ENCODE data around the gene KCNH6.
A peak's percentile ranks its signal among the peaks of the same experiment; 100 is the strongest.

Gene KCNH6, protein sequence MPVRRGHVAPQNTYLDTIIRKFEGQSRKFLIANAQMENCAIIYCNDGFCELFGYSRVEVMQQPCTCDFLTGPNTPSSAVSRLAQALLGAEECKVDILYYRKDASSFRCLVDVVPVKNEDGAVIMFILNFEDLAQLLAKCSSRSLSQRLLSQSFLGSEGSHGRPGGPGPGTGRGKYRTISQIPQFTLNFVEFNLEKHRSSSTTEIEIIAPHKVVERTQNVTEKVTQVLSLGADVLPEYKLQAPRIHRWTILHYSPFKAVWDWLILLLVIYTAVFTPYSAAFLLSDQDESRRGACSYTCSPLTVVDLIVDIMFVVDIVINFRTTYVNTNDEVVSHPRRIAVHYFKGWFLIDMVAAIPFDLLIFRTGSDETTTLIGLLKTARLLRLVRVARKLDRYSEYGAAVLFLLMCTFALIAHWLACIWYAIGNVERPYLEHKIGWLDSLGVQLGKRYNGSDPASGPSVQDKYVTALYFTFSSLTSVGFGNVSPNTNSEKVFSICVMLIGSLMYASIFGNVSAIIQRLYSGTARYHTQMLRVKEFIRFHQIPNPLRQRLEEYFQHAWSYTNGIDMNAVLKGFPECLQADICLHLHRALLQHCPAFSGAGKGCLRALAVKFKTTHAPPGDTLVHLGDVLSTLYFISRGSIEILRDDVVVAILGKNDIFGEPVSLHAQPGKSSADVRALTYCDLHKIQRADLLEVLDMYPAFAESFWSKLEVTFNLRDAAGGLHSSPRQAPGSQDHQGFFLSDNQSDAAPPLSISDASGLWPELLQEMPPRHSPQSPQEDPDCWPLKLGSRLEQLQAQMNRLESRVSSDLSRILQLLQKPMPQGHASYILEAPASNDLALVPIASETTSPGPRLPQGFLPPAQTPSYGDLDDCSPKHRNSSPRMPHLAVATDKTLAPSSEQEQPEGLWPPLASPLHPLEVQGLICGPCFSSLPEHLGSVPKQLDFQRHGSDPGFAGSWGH

DNA sequence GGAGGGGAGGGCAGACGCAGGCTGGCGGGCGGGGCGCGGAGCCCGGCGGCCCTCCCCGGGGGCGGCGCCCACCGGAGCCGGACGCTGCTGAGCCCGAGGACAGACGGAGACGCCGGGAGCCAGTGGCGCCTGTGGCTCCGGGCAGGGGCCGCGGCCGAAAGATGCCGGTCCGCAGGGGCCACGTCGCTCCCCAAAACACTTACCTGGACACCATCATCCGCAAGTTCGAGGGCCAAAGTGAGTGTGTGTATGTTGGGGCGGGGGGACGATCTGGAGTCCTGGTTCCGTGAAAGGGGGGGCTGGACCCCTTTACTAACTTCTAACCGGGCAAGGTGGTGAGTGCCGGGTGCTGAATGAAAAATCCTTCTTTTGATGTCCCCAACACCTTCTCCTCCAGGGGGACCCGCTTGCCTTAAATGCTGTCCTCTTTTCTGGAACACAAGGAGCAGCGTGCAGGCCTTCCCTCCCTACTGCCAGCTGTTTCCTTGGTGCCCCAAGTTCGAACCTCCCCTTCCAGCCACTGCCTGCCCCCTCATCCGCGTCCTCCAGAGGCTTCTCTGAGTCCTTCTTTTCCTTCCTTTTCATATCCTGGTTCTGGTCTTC lies at the start of gene KCNH6:
Gene KCNH6, plus strand, starts transcription at position 106 of the 603 bp plus-strand sequence. Its CDS starts 56 bp downstream, at position 162.
- DNase-seq (ENCODE audit: low read depth in 2 of 2, low spot score in 1 of 2) = no peak

DNA sequence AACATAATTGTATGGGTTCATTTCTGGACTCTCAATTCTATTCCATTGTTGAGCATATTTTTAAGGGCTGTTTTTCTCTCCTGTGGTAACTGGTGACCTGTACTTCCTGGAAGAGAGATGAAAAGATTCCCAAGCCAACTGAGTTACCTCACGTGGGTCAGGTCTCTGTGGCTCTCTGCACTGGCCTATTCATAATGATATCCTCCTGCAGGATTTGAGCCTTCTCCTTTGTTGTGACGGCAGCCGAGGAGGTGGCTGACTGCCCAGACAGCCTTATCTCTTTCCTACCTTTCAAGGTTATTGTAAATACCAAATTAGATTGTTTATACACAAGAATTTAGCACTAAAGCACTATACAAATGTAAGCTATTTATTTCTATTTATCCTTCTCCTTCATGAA lies 49.0 kb upstream of the KCNH6 start:
- DNase-seq (ENCODE audit: low read depth in 2 of 2, low spot score in 1 of 2) = no peak

DNA sequence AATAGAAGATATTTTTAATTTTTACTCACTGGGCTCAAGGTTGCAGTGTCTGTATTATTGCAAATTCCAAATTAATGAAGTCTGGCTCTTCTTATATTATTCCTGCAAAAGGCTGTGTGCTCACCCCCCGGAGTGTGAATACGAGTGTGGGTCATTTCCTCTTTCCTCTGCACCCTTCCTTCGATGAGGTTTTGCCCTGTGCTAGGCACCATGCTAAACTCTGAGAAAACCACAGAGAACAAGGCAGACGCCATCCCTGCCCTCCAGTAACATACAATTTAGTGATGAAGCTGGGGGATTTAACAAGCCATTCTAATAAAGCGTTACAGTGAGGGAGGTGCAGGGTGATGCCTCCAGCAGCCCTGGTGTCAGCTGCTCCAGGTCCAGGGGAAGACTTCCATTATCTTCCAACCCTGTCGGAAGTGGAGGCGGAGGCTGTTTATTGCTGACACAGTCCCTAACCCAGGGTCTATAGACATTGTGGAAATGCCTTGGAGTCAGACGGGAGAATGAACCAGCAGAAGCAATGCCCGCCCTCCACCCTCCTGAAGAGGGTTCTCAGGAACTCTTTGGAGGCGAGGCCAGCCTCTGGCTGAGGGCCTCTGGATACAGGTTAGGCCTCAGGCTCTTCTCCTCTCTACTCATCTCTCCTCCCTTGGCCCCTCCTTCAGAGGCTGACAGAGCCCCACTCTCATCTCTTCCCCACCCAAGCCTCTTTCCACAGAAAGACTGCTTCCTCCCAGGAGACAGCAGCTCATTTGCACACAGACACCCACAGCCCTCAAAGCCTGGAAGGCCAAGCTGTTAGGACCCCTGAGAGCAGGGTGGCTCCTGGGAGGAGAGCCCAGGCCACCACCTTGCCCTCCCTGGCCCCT lies 48.3 kb upstream of the KCNH6 start:
- no peak for DNase-seq (ENCODE audit: low read depth in 2 of 2, low spot score in 1 of 2)

DNA sequence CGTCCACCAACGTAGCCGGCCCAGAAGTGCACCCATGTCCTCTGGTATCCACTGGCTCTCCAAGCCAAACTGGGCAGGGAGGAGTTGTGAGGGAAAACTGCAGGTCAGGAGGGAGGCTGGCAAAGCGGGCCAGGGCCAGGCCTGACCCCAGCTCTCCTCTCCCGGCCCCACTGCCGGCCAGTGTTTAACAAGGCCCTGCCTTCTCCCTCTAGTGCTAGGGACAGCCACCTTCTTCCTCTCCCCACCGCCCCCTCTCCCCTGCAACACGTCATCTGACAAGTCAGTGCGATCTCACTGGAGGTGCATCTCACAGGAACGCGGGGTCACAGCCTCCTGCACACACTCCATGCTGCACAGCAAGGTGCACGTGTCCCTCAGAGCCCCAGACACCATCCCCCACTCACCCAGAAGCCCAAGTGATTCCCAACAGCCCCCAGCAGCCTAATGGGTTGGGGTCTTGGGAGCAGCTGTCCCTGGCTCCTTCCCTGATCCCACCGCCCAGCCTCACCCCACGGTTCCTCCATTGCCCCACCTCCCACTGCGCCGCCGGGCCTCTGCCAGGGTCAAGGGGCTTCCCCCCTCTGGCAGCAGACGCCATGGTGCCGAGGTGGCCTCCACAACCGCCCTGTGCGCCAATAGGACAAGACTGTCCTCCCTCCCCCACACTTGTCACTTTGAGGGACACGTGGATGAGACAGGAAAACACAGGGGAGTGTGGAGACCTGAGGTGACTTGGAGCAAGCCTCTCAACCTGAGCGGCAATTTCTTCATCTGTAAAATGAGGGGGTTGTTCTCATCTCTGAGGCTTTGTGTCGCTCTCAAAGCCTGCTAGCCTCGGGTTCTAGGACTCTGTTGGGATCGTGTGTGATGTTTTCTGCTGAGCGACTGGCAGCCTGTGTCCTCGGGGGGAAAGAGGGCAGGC lies 47.4 kb upstream of the KCNH6 start:
- DNase-seq (ENCODE audit: low read depth in 2 of 2, low spot score in 1 of 2) = no peak

DNA sequence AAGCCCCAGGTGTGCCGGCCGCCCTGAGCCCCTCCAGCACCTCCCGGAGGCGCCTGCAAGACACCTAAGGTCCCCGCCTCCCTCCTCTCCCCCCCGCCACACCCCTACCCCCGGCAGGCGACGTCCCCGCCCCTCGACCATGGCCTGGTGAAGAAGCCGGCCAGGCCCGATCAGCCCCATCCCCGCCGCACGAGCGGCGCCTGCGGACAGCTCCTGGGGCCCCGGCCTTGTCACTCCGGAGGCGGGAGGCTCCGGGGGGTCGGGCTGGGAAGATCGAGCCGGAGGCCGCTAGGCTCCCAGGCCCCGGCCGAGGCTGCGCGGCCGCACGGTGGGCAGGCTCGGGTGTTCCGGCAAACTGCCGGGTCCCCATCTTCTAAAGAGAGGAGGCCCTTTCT lies 46.7 kb upstream of the KCNH6 start:
- no peak for DNase-seq (ENCODE audit: low read depth in 2 of 2, low spot score in 1 of 2)

DNA sequence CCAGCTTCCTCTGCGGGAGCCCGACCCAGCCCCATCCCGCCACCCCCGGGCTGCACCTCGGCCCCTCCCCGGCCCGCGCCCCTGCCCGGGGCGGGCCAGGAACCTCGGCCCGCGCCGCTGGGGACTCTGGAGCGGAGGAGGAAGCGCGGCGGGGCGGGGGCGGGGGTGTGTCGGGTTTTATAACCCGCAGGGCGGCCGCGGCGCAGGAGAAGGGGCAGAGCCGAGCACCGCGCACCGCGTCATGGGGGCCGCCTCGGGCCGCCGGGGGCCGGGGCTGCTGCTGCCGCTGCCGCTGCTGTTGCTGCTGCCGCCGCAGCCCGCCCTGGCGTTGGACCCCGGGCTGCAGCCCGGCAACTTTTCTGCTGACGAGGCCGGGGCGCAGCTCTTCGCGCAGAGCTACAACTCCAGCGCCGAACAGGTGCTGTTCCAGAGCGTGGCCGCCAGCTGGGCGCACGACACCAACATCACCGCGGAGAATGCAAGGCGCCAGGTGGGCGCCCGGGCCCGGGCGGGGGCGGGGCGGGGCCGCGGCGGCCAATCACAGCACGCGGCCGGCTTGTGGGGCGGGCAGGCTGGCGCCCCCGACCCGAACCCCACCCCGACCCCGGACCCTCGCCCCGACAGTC lies 46.2 kb upstream of the KCNH6 start, which contains the start of gene ACE:
Gene ACE, plus strand, starts transcription at position 208 of the 626 bp plus-strand sequence. Its CDS starts 34 bp downstream, at position 242.
- no peak for DNase-seq (ENCODE audit: low read depth in 2 of 2, low spot score in 1 of 2)

DNA sequence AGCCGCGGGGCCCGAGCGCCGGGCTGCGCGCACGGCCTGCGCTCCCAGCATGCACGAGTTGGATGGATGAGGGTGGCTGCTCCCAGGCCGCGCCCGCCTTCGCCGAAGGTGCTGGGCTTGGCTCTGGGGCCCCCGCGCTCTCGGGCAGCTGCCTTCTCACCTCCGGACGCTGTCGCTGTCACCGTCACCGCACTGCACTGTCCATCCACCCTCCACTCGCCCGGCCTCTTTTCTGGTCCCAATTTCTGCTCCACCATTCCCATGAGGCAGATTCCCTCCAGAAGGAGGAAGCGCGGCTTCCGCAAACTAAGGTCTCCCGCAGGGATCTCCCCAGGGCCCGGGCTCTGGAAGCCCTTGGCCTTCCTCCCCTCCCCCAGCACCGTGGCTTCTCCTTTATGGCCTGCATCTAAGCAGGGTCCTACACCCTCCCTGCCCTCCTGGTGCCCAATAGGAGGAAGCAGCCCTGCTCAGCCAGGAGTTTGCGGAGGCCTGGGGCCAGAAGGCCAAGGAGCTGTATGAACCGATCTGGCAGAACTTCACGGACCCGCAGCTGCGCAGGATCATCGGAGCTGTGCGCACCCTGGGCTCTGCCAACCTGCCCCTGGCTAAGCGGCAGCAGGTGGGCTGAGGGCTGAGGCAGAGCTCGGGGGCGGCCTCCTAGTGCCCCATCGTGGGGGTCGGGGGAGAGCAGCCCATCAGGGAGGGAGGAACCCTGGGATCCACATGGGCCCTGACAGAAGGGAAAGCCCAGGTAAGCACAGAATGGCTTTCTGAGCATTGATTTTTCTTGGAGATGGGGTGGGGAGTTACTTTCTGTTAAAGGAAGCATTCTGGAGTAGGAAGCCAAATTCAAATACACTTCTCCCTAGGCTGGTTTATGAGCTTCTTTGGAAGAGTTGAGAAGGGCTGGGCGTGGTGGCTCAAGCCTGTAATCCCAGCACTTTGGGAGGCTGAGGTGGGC lies 45.4 kb upstream of the KCNH6 start:
- no peak for DNase-seq (ENCODE audit: low read depth in 2 of 2, low spot score in 1 of 2)

DNA sequence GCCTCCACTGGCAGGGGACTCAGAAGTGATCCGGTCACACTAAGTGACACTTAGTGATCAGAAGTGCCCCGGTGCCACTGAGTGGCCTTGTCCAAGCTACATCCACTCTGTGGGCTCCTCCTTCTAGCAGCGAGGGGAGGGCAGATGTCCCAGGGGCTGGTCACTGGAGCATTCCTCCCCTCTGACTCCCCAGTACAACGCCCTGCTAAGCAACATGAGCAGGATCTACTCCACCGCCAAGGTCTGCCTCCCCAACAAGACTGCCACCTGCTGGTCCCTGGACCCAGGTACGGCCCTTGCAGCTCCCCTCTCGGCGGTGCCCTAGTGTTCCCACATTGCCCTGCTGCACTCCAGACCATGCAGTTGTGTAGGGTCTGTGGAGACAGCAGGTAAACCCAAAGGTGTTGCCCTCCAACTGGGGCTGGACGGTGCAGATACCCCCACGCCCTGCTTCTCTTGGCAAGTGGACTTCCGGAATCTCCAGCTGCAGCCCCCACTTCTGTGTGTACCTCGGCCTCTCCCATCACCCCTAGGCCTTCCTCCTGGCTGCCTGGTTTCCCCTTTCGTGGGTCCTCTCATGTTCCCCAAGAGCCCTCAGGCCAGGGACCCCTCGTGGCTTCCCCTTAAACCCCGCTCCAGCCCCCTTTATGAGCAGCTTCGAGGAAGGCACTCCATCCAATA lies 44.2 kb upstream of the KCNH6 start:
- peak; percentile 28 to 52 for DNase-seq (ENCODE audit: low read depth in 2 of 2, low spot score in 1 of 2)

DNA sequence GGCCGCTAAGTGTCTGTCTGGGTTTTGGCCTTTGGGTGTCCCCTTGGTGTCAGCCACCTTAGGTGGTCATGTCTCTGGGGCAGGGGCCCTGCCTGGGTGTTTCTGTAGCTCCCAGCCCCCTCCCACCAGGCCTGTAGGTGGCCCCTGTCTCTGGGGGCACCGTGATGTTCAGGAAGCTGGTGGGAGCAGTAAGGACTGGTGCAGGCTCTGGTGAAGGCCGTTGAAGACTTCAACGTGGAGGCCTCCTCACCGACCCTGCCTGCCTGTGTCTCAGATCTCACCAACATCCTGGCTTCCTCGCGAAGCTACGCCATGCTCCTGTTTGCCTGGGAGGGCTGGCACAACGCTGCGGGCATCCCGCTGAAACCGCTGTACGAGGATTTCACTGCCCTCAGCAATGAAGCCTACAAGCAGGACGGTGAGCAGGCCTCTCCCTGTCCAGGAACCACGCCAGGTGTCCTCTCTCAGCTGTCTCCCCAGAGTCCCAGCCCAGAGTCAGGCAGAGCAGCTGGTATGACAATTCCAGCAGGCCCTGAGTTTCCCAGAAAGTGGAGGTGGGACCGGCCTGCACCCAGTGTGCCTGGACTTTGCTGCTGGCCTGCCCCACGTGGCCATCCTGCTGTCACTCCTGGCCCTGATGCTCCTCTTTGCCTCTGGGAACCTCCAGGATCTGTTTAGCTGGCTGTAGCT lies 43.5 kb upstream of the KCNH6 start:
- no peak for DNase-seq (ENCODE audit: low read depth in 2 of 2, low spot score in 1 of 2)

DNA sequence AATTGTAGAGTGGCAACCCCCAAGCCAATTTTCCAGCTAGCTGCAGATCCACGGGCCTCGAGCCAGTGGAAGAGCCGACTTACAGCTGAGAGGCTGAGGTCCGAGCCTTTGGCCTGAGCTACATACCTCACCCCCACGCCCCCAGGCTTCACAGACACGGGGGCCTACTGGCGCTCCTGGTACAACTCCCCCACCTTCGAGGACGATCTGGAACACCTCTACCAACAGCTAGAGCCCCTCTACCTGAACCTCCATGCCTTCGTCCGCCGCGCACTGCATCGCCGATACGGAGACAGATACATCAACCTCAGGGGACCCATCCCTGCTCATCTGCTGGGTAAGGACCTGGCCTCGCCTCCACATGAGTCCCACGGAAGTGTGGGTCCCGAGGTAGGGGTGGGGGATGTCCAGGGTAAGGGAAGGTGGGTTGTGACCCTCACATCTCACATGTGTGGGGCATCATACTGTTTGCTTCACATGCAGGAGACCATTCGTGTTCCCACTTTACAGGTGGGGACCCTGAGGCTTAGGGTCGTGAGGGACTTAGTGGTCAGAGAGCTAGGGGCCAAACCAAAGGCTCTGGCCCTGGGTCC lies 42.9 kb upstream of the KCNH6 start:
- no peak for DNase-seq (ENCODE audit: low read depth in 2 of 2, low spot score in 1 of 2)

DNA sequence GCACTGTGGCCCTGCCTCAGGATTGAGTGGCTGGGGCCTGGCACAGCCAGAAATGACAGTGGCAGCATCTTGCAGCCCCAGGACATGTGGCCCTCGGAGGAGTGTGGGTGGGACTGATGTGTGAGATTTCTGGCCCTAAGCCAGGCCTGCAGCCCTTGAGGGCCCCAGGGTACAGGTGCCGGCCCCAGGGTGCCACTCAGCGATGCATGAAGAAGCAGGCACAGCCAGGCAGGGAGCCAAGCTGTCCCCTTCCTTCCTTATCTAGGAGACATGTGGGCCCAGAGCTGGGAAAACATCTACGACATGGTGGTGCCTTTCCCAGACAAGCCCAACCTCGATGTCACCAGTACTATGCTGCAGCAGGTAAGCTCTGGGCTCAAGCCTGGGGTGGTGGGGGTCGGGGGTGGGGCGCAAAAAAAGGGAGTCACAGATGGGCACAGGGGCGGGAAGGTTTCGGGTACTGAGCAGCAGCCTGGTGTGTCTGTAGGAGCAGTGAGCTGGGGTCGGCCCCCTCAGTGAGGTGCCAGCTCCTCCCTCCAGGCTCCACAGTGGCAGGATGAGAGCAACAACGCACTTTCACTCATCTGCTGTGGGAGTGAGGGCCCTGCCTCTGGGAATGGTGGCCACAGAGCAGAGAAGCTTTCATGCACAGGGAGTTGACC lies 42.2 kb upstream of the KCNH6 start:
- DNase-seq (ENCODE audit: low read depth in 2 of 2, low spot score in 1 of 2) = no peak

DNA sequence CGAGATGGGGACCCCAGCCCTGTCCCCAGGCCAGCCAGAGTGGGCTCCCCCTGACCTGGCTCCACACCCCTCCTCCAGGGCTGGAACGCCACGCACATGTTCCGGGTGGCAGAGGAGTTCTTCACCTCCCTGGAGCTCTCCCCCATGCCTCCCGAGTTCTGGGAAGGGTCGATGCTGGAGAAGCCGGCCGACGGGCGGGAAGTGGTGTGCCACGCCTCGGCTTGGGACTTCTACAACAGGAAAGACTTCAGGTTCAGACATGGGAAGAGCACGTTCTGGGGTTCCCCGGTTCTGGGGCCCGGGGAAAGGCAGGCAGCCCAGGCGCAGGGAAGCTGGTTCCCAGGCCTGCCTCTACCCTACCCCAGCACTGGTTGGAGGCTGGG lies 41.7 kb upstream of the KCNH6 start:
- no peak for DNase-seq (ENCODE audit: low read depth in 2 of 2, low spot score in 1 of 2)

DNA sequence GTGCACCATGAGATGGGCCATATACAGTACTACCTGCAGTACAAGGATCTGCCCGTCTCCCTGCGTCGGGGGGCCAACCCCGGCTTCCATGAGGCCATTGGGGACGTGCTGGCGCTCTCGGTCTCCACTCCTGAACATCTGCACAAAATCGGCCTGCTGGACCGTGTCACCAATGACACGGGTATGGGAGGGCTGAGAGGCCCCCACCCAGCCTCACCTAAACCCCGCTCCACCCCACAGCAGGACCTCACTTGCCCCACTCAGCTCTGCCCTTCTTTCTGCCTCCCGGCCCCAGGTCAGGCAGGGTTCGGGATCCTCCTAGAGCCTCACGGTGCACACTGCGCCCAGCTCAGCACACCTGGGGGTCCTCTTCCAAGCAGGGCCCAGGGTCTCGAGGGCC lies 40.6 kb upstream of the KCNH6 start:
- DNase-seq (ENCODE audit: low read depth in 2 of 2, low spot score in 1 of 2) = no peak

DNA sequence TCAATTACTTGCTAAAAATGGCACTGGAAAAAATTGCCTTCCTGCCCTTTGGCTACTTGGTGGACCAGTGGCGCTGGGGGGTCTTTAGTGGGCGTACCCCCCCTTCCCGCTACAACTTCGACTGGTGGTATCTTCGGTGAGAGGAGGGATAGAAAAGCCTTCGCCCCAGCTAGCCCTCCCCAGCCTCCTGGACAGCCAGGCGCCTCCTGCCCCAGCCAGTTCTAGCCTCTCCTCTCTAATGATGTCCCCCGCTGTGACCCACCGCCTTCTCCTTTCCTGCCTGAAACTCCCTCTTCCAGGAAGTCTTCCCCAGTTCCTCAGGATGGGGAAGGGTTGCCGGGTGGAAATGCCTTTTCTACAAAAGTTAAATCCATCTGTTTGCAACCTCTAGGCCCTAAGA lies 40.1 kb upstream of the KCNH6 start:
- no peak for DNase-seq (ENCODE audit: low read depth in 2 of 2, low spot score in 1 of 2)

DNA sequence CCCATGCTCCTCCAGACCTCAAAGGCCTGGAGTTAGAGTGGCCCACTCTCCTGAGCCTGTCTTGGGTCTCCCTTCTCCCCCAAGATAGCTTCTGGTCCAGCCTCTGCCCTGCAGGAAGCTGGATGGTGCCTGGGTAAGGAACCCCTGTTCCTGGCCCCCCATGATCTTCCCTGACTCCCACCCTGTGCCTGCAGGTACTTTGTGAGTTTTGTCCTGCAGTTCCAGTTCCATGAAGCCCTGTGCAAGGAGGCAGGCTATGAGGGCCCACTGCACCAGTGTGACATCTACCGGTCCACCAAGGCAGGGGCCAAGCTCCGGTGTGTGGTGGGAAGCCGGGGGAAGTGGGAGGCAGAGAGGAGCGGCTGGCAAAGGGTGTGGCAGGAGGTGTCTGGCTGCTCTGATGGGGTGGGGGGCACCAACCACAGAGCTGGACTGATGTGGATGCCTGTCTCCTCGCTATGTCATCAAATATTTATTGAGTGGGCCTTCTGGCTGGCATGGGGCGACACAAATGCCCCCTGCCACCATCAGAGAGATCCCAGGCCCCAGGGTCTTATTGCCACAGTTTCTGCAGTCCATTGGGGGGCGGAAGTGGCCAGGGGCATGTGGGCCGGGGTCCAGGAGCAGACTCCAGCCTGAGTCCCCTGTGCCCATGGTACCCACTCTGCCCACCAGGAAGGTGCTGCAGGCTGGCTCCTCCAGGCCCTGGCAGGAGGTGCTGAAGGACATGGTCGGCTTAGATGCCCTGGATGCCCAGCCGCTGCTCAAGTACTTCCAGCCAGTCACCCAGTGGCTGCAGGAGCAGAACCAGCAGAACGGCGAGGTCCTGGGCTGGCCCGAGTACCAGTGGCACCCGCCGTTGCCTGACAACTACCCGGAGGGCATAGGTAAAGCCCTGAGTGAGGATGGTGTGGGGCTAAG lies 39.2 kb upstream of the KCNH6 start:
- DNase-seq (ENCODE audit: low read depth in 2 of 2, low spot score in 1 of 2) = no peak
